Measurements from ENCODE around the gene MXRA7.

Gene MXRA7

DNA sequence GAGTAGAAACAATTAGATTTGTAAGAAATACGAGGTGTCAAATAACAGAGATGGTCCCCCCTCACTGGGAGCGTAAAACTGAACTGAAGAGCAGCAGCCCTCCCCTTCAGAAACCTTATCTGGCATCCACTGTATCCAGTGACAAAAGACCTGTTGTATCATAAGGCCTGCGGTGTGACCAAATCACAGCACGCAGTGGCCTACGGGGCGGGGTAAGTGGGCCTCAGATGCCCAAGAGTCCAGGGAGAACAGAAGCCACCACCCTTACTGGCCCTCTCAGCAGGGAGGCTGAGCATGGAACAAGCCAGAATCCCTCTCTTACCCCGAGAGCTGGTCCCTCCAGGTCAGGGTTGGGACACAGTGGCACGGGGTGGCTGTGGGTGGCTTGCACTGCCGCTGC lies 10.2 kb upstream of the MXRA7 start:
- Histone ChIP-seq H3K4me3 (ENCODE audit: low read depth, low read length) (no peak overlapping the region), H3K9me3 (ENCODE audit: severe bottlenecking) (no peaks in the 10 kb centered on the region), H3K36me3 (peaks cover 92% of the 10 kb centered on the region), H3K27ac (no peak overlapping the region), H3K27me3 (ENCODE audit: insufficient read depth, low read depth, severe bottlenecking) (no peaks in the 10 kb centered on the region)
- TF ChIP-seq, protein P1, sequence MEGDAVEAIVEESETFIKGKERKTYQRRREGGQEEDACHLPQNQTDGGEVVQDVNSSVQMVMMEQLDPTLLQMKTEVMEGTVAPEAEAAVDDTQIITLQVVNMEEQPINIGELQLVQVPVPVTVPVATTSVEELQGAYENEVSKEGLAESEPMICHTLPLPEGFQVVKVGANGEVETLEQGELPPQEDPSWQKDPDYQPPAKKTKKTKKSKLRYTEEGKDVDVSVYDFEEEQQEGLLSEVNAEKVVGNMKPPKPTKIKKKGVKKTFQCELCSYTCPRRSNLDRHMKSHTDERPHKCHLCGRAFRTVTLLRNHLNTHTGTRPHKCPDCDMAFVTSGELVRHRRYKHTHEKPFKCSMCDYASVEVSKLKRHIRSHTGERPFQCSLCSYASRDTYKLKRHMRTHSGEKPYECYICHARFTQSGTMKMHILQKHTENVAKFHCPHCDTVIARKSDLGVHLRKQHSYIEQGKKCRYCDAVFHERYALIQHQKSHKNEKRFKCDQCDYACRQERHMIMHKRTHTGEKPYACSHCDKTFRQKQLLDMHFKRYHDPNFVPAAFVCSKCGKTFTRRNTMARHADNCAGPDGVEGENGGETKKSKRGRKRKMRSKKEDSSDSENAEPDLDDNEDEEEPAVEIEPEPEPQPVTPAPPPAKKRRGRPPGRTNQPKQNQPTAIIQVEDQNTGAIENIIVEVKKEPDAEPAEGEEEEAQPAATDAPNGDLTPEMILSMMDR (IDR thresholded peaks at IDR 0.05; ENCODE audit: low read depth, low read length) = no peak
- no peak for DNase-seq

DNA sequence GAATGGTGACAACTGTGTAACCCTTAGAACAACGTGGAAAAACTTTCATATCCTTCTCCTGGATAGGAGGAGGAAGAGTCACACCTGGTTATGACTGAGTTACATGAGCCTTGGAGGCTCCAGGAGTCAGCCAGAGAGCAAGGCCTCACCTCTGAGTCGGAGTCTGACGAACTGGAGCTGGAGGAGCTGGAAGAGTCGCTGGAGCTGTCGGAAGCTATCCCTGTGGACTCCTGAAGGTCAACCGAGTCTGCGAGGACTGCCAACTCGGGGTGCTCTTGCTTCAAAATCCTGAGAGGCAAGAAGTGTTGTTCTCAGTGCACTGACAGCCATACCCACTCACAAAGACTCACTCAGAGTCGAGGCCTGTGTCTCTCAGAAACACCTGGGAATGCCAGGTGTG lies 9.4 kb upstream of the MXRA7 start:
- H3K4me3 ChIP-seq (ENCODE audit: low read depth, low read length) = no peak overlapping the region
- H3K9me3 ChIP-seq (ENCODE audit: severe bottlenecking) = no peaks in the 10 kb centered on the region
- H3K36me3 ChIP-seq = peaks cover 96% of the 10 kb centered on the region
- no peak for DNase-seq
- TF ChIP-seq, protein P1 (IDR thresholded peaks at IDR 0.05; ENCODE audit: low read depth, low read length) = no peak
- no peak overlapping the region for H3K27ac ChIP-seq
- no peaks in the 10 kb centered on the region for H3K27me3 ChIP-seq (ENCODE audit: insufficient read depth, low read depth, severe bottlenecking)

DNA sequence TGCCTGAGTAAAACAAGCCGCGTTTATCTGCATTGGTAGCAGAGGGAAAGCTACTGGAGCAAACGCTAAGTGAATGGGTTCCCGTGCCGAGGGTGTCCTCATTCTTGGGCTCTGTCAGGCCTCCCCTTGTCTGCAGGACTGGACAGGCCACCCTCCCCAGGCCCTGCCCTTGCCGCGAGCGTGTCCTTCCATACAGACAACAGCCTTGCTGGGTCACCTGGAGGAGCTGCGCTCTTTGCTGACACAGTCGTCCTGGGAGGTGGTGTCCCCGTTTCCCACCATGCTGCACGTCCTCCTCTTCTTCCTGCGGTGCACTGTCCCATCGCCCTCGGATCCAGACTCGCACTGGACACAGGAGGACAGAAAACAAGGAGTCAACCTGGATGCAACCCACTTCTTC lies 7.8 kb upstream of the MXRA7 start:
- Histone ChIP-seq H3K4me3 (ENCODE audit: low read depth, low read length) (no peak overlapping the region), H3K36me3 (peaks cover 95% of the 10 kb centered on the region), H3K9me3 (ENCODE audit: severe bottlenecking) (no peaks in the 10 kb centered on the region), H3K27me3 (ENCODE audit: insufficient read depth, low read depth, severe bottlenecking) (no peaks in the 10 kb centered on the region), H3K27ac (no peak overlapping the region)
- no peak for DNase-seq
- TF ChIP-seq, protein P1 (IDR thresholded peaks at IDR 0.05; ENCODE audit: low read depth, low read length) = no peak

DNA sequence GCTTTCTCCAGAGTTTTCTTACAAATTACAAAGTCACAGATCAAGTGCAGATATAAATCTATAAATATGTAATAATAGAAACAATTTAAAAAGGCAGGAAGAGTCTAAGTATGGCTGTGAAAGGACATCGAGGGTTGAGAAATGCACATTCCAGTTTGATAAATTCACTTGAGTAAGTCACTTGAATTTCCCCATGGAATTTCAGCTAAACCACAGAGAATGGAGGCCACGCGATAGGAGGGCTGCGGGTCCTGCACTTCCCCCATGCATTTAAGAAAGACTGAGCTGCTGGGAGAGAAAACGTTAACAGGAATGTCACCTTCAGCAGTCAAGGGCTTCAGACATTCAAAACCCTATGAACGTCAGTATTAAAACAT lies 6.1 kb upstream of the MXRA7 start:
- Histone ChIP-seq H3K36me3 (peaks cover 91% of the 10 kb centered on the region), H3K9me3 (ENCODE audit: severe bottlenecking) (no peaks in the 10 kb centered on the region), H3K4me3 (ENCODE audit: low read depth, low read length) (no peak overlapping the region), H3K27ac (peak overlapping the region; percentile 28), H3K27me3 (ENCODE audit: insufficient read depth, low read depth, severe bottlenecking) (no peaks in the 10 kb centered on the region)
- TF ChIP-seq, protein P1 (IDR thresholded peaks at IDR 0.05; ENCODE audit: low read depth, low read length) = no peak
- no peak for DNase-seq

DNA sequence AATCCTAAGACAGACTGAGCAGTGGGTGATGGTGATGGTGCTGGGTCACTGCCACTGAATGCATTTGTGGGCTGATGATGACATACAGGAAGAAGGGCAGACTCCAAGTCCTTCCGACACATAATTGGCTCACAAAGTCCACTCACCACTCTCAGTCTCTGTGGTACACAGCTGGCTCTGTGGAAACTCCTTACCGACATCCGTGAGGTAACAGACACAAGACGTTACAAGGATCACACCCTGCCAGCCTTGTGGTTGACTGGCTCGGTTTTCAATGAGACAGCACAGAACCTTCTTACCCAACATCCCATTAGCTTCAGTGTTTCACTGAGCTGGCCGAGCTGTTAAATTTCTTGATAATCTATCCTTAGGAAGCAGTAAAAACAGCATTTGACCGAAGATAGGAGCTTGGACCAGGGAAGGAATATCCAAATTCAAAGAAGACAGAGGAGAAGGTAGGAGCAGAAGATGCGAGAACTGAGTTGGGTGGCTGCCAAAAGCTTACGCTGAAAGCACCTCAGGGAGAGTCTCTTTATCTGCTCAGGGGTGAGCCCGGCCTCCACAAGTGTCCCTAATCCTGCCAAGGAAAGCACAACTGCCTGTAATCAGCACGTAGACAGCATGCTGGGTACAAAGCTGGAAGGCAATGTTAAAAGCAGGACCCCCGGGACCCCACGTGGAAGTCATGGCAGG lies 5.5 kb upstream of the MXRA7 start:
- H3K4me3 ChIP-seq (ENCODE audit: low read depth, low read length) = no peak overlapping the region
- H3K9me3 ChIP-seq (ENCODE audit: severe bottlenecking) = no peaks in the 10 kb centered on the region
- no peaks in the 10 kb centered on the region for H3K27me3 ChIP-seq (ENCODE audit: insufficient read depth, low read depth, severe bottlenecking)
- TF ChIP-seq, protein P1 (IDR thresholded peaks at IDR 0.05; ENCODE audit: low read depth, low read length) = no peak
- peaks cover 85% of the 10 kb centered on the region for H3K36me3 ChIP-seq
- H3K27ac ChIP-seq = peak overlapping the region; percentile 28
- peak; percentile 55 for DNase-seq

DNA sequence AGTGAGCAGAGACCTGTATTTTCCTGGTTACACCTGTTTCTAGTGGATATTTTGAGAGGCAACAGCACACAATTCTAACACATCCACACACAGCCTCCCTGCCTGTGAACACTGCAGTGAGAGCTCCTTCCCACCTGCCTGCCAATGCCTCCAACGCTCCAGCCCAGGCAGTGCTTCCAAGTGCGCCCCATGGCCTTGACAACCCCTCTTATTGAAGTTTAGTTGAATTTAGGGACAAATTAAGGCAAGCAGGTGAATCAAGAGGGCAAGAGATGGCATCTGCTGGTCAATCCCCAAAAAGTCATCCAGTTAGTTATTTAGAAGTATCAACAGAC lies 4.7 kb upstream of the MXRA7 start:
- no peaks in the 10 kb centered on the region for H3K9me3 ChIP-seq (ENCODE audit: severe bottlenecking)
- H3K36me3 ChIP-seq = peaks cover 77% of the 10 kb centered on the region
- H3K27me3 ChIP-seq (ENCODE audit: insufficient read depth, low read depth, severe bottlenecking) = no peaks in the 10 kb centered on the region
- no peak for DNase-seq
- no peak overlapping the region for H3K27ac ChIP-seq
- TF ChIP-seq, protein P1 (IDR thresholded peaks at IDR 0.05; ENCODE audit: low read depth, low read length) = no peak
- no peak overlapping the region for H3K4me3 ChIP-seq (ENCODE audit: low read depth, low read length)

Data from WERI-Rb-1 (cell line).